Nephron (organoid): Measurements from ENCODE around the gene USH2A.

ENCODE experiments used
- H3K27ac Mint-ChIP-seq, 3 experiments: 2 replicates each; pipeline ENCODE4 v1.8.0; 2020; ENCODE audit warnings: mixed read lengths in 3 of 3, mild to moderate bottlenecking in 2 of 3, moderate library complexity in 1 of 3
- H3K27me3 Mint-ChIP-seq: 2 replicates; pipeline ENCODE4 v1.8.0; 2021; ENCODE audit warnings: low read depth, mild to moderate bottlenecking, moderate library complexity, mixed read lengths
- H3K36me3 Mint-ChIP-seq: 2 replicates; pipeline ENCODE4 v1.8.0; 2020; ENCODE audit warnings: low read depth, mixed read lengths
- H3K4me1 Mint-ChIP-seq: 2 replicates; pipeline ENCODE4 v1.8.0; 2020; ENCODE audit warnings: mixed read lengths
- H3K4me3 Mint-ChIP-seq, 3 experiments: 2 replicates each; pipeline ENCODE4 v1.8.0; 2020; ENCODE audit warnings: mild to moderate bottlenecking in 3 of 3, mixed read lengths in 3 of 3, moderate library complexity in 2 of 3
- H3K9me3 Mint-ChIP-seq: 2 replicates; pipeline ENCODE4 v1.8.0; 2020; ENCODE audit warnings: mixed read lengths
- TF ChIP-seq, protein P1 (sequence below), 3 experiments: fragments of 200-600 bp; sonication (generic); IDR thresholded peaks; one replicate each; pipeline ENCODE4 v1.5.0; 2021; ENCODE audit warnings: antibody characterized with exemption in 3 of 3; ENCODE audit not compliant: unreplicated experiment in 3 of 3

The USH2A gene

GRCh38 chr1:215631040-215631439, 792.2 kb downstream of the USH2A start:
- no peaks in the 10 kb centered on the region for H3K36me3 Mint-ChIP-seq
- H3K27me3 Mint-ChIP-seq = no peaks in the 10 kb centered on the region
- H3K4me1 Mint-ChIP-seq = peaks cover 4% of the 10 kb centered on the region
- H3K4me3 Mint-ChIP-seq = no peak overlapping the region
- TF ChIP-seq, protein P1, sequence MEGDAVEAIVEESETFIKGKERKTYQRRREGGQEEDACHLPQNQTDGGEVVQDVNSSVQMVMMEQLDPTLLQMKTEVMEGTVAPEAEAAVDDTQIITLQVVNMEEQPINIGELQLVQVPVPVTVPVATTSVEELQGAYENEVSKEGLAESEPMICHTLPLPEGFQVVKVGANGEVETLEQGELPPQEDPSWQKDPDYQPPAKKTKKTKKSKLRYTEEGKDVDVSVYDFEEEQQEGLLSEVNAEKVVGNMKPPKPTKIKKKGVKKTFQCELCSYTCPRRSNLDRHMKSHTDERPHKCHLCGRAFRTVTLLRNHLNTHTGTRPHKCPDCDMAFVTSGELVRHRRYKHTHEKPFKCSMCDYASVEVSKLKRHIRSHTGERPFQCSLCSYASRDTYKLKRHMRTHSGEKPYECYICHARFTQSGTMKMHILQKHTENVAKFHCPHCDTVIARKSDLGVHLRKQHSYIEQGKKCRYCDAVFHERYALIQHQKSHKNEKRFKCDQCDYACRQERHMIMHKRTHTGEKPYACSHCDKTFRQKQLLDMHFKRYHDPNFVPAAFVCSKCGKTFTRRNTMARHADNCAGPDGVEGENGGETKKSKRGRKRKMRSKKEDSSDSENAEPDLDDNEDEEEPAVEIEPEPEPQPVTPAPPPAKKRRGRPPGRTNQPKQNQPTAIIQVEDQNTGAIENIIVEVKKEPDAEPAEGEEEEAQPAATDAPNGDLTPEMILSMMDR (IDR thresholded peaks at IDR 0.05; ENCODE audit: unreplicated experiment in 3 of 3) = no peak
- no peak overlapping the region for H3K27ac Mint-ChIP-seq
- H3K9me3 Mint-ChIP-seq = no peaks in the 10 kb centered on the region

DNA sequence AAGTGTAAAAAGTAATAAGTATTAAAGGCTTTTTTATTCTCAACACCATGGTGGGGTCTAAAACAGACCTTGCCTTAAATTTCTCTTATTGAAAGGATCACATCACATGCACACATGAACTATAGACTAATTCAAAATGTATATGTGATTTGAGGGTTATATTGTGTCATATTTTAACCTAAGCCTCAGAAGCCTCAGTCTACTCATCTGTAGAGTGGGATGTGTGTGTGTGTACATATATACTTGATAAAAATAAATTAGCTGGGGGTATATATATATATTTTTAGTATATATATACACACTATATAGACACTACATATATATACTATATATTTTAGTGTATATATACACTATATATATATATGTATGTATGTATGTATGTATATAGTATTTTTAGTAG, 797.3 kb downstream of the USH2A start:
- TF ChIP-seq, protein P1 (IDR thresholded peaks at IDR 0.05; ENCODE audit: unreplicated experiment in 3 of 3) = no peak
- Mint-ChIP-seq H3K36me3 (peaks cover 4% of the 10 kb centered on the region), H3K27me3 (no peaks in the 10 kb centered on the region), H3K4me3 (no peak overlapping the region), H3K4me1 (no peaks in the 10 kb centered on the region), H3K27ac (no peak overlapping the region), H3K9me3 (no peaks in the 10 kb centered on the region)

DNA sequence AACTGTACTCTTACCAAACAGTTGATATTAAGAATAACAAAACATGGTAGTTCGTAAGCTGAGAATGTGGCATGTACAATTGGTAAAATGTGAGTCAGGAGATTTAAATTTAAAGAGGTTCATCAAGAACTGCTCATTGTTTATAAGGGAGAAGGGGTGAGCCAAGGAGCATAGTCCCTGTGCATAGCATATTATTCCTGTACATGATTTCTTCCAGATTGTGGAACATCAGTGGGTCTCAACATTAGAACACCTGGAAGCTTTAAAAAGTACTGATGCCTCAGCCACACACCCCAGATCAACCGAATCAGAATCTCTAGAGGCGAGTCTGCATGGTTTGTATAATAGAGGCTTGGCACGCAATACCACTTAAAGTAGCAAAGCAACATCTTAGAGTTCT, 800.1 kb downstream of the USH2A start:
- Mint-ChIP-seq H3K27me3 (no peaks in the 10 kb centered on the region), H3K36me3 (peaks cover 25% of the 10 kb centered on the region), H3K27ac (no peak overlapping the region)

DNA sequence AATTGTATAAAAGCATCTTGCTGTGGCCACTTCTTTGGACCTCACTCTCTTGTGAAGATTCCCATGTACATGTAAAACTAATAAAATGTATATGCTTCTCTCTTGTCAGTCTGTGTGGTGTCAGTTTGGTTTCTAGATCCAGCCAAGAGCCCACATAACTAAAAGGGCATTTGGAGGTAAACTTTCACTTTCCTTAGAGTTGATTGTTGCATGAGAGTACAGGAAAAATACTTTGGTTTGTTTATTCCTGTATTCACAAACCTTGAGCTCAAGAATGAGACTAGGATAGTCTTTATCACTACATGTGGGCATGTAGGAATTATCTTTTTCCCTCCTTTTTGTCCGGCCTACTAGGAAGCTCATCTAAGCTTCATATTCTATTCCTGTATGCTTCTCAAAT, 805.3 kb downstream of the USH2A start:
- H3K27ac Mint-ChIP-seq = no peak overlapping the region
- H3K36me3 Mint-ChIP-seq = peaks cover 59% of the 10 kb centered on the region
- no peaks in the 10 kb centered on the region for H3K27me3 Mint-ChIP-seq
- H3K4me1 Mint-ChIP-seq = no peaks in the 10 kb centered on the region
- TF ChIP-seq, protein P1 (IDR thresholded peaks at IDR 0.05; ENCODE audit: unreplicated experiment in 3 of 3) = no peak
- peaks cover 4% of the 10 kb centered on the region for H3K9me3 Mint-ChIP-seq
- H3K4me3 Mint-ChIP-seq = no peak overlapping the region

More for the DNA sequence above, 800.1 kb downstream of the USH2A start:
- H3K4me3 Mint-ChIP-seq = no peak overlapping the region
- no peaks in the 10 kb centered on the region for H3K4me1 Mint-ChIP-seq
- H3K9me3 Mint-ChIP-seq = no peaks in the 10 kb centered on the region
- TF ChIP-seq, protein P1 (IDR thresholded peaks at IDR 0.05; ENCODE audit: unreplicated experiment in 3 of 3) = no peak

DNA sequence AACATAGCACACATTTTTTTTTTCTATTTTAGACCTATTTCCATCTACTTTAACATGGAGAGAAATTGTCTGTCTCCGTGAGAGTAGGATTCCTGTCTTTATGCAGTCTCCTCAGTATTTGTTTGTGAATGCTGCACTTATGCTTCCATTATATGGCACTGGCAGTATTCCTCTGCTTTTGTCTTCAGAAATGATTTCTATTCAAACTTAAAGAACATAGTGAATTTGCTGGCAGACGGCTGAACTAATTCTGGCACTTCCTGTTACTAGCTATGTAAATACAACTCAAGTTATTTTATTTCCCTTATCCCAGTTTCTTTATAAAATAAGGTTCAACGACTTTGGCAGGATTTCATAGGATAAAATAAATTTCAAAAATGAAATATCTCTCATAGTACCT, 810.9 kb downstream of the USH2A start:
- H3K27ac Mint-ChIP-seq = peak overlapping the region in 1 of 3 experiments; percentile 33
- H3K27me3 Mint-ChIP-seq = no peaks in the 10 kb centered on the region
- H3K4me3 Mint-ChIP-seq = no peak overlapping the region
- TF ChIP-seq, protein P1 (IDR thresholded peaks at IDR 0.05; ENCODE audit: unreplicated experiment in 3 of 3) = no peak
- no peaks in the 10 kb centered on the region for H3K4me1 Mint-ChIP-seq
- H3K9me3 Mint-ChIP-seq = peaks cover 4% of the 10 kb centered on the region
- peaks cover 66% of the 10 kb centered on the region for H3K36me3 Mint-ChIP-seq

GRCh38 chr1:215608646-215609045, 814.6 kb downstream of the USH2A start:
- H3K36me3 Mint-ChIP-seq = peaks cover 58% of the 10 kb centered on the region
- no peaks in the 10 kb centered on the region for H3K27me3 Mint-ChIP-seq
- TF ChIP-seq, protein P1 (IDR thresholded peaks at IDR 0.05; ENCODE audit: unreplicated experiment in 3 of 3) = no peak
- no peaks in the 10 kb centered on the region for H3K4me1 Mint-ChIP-seq
- no peak overlapping the region for H3K4me3 Mint-ChIP-seq
- H3K9me3 Mint-ChIP-seq = peaks cover 4% of the 10 kb centered on the region
- H3K27ac Mint-ChIP-seq = no peak overlapping the region
